H1 (cell line): ENCODE measurements around the gene CCT3. TPM values are rescaled to one million over a fixed set of nuclear protein-coding genes. Genes with fewer than 3 reads are reported as not detected.

Experiments
- CTCF ChIA-PET: fragments of 300-600 bp; sonication (Branson Sonifier 250); formaldehyde crosslinking; loops from one replicate; lab custom pipeline; 2021; ENCODE audit not compliant: partially characterized antibody; lab: Charles Lee
- POLR2A ChIA-PET: fragments of 300-600 bp; sonication (Branson Sonifier 250); formaldehyde crosslinking; loops from one replicate; lab custom pipeline; 2021; ENCODE audit warnings: inconsistent platforms; ENCODE audit not compliant: partially characterized antibody; lab: Charles Lee
- DNase-seq, 2 experiments: peaks; one replicate each; pipeline versions ENCODE4 v3.0.0 to v3.0.0-alpha.2; 2010 to 2022; ENCODE audit warnings: low spot score in 2 of 2, low read depth in 1 of 2, mixed read lengths in 1 of 2
- FAIRE-seq: peaks from 2 replicates; lab custom pipeline; 2011; peaks lifted over from hg19 to GRCh38; lab: Jason Lieb, UNC
- H2AFZ ChIP-seq: 2 replicates; pipeline ENCODE4 v1.8.1; 2012; ENCODE audit warnings: low read length, inconsistent platforms
- H2AK5ac ChIP-seq: 2 replicates; pipeline ENCODE4 v1.6.1; 2013; ENCODE audit warnings: low read depth, low read length
- H2BK120ac ChIP-seq: replicated peaks from 2 replicates; pipeline ENCODE3; 2013; ENCODE audit warnings: low read depth, low read length, inconsistent platforms
- H2BK12ac ChIP-seq: 2 replicates; pipeline ENCODE4 v1.6.1; 2013; ENCODE audit warnings: low read depth, low read length
- H2BK15ac ChIP-seq: 2 replicates; pipeline ENCODE4 v1.6.1; 2013; ENCODE audit warnings: low read length
- H2BK20ac ChIP-seq: 2 replicates; pipeline ENCODE4 v1.6.1; 2013; ENCODE audit warnings: low read length
- H2BK5ac ChIP-seq: 2 replicates; pipeline ENCODE4 v1.6.1; 2013; ENCODE audit warnings: low read depth, low read length
- H3K14ac ChIP-seq: 2 replicates; pipeline ENCODE4 v1.6.1; 2013; ENCODE audit warnings: inconsistent platforms; ENCODE audit not compliant: insufficient read length
- H3K18ac ChIP-seq: 2 replicates; pipeline ENCODE4 v1.6.1; 2013; ENCODE audit warnings: low read length; ENCODE audit errors: extremely low read depth
- H3K23ac ChIP-seq: 2 replicates; pipeline ENCODE4 v1.6.1; 2013; ENCODE audit warnings: inconsistent platforms; ENCODE audit not compliant: insufficient read length
- H3K23me2 ChIP-seq: 2 replicates; pipeline ENCODE4 v1.6.1; 2013; ENCODE audit warnings: low read depth, low read length
- H3K27ac ChIP-seq: 2 replicates; pipeline ENCODE4 v1.6.1; 2011; ENCODE audit warnings: low read depth, low read length, inconsistent platforms
- H3K27me3 ChIP-seq, 4 experiments: replicated peaks in 1 of 4; 1 replicate in 1 of 4; 2 replicates in 3 of 4; pipeline versions ENCODE4 v1.6.1 to v1.8.1; 2011 to 2013; ENCODE audit warnings: low read length in 3 of 4, mild to moderate bottlenecking in 3 of 4, inconsistent platforms in 2 of 4, mixed read lengths in 2 of 4, moderate library complexity in 1 of 4; ENCODE audit not compliant: control insufficient read depth in 3 of 4, insufficient read depth in 3 of 4; ENCODE audit errors: extremely low read depth in 1 of 4
- H3K36me3 ChIP-seq, 4 experiments: 2 replicates each; pipeline versions ENCODE4 v1.6.1 to v1.8.1; 2011 to 2013; ENCODE audit warnings: mild to moderate bottlenecking in 4 of 4, low read length in 3 of 4, moderate library complexity in 2 of 4, control low read depth in 1 of 4, inconsistent platforms in 1 of 4; ENCODE audit not compliant: insufficient read depth in 4 of 4, control insufficient read depth in 2 of 4
- H3K4ac ChIP-seq: replicated peaks from 2 replicates; pipeline ENCODE3; 2013; ENCODE audit warnings: low read length, low read depth, mixed read lengths, inconsistent platforms; ENCODE audit not compliant: insufficient read length
- H3K4me1 ChIP-seq, 4 experiments: replicated peaks in 1 of 4; 1 replicate in 1 of 4; 2 replicates in 3 of 4; pipeline versions ENCODE4 v1.6.1 to v1.8.1; 2011 to 2013; ENCODE audit warnings: low read length in 3 of 4, inconsistent platforms in 2 of 4, mixed read lengths in 1 of 4; ENCODE audit not compliant: insufficient read depth in 4 of 4, control insufficient read depth in 3 of 4
- H3K4me2 ChIP-seq, 2 experiments: 2 replicates each; pipeline versions ENCODE4 v1.6.1 to v1.8.1; 2011 to 2013; ENCODE audit warnings: low read depth in 2 of 2, low read length in 2 of 2, control low read depth in 1 of 2, inconsistent platforms in 1 of 2, mild to moderate bottlenecking in 1 of 2; ENCODE audit not compliant: insufficient read depth in 1 of 2
- H3K4me3 ChIP-seq, 4 experiments: fragments of 200-600, 300-600 bp in 1 of 4; sonication (generic), shearing (Covaris generic), sonication (Bioruptor Twin) in 1 of 4; 2 replicates each; pipeline versions ENCODE4 v1.5.1 to v1.8.1; 2011 to 2016; ENCODE audit warnings: low read length in 4 of 4, low read depth in 3 of 4, control low read depth in 2 of 4, inconsistent platforms in 2 of 4, mild to moderate bottlenecking in 2 of 4, mixed read lengths in 1 of 4, moderate library complexity in 1 of 4; ENCODE audit not compliant: insufficient read depth in 2 of 4; ENCODE audit errors: extremely low read depth in 1 of 4
- H3K56ac ChIP-seq: replicated peaks from 2 replicates; pipeline ENCODE3; 2013; ENCODE audit warnings: low read depth, mild to moderate bottlenecking, mixed read lengths, low read length, inconsistent platforms; ENCODE audit not compliant: insufficient read length
- H3K79me1 ChIP-seq: 2 replicates; pipeline ENCODE4 v1.6.1; 2013; ENCODE audit warnings: low read depth, low read length, control low read depth
- H3K79me2 ChIP-seq, 2 experiments: 2 replicates each; pipeline versions ENCODE4 v1.6.1 to v1.8.1; 2012 to 2013; ENCODE audit warnings: low read length in 2 of 2, mild to moderate bottlenecking in 2 of 2, inconsistent platforms in 1 of 2; ENCODE audit not compliant: insufficient read depth in 2 of 2, control insufficient read depth in 1 of 2
- H3K9ac ChIP-seq, 4 experiments: replicated peaks in 1 of 4; 1 replicate in 1 of 4; 2 replicates in 3 of 4; pipeline versions ENCODE4 v1.6.1 to v1.8.1; 2011 to 2013; ENCODE audit warnings: low read depth in 3 of 4, low read length in 3 of 4, control low read depth in 2 of 4, mild to moderate bottlenecking in 2 of 4, moderate library complexity in 2 of 4, inconsistent platforms in 1 of 4; ENCODE audit errors: extremely low read depth in 1 of 4
- H3K9me3 ChIP-seq, 2 experiments: 2 replicates each; pipeline versions ENCODE4 v1.6.1 to v1.8.1; 2012 to 2013; ENCODE audit warnings: mild to moderate bottlenecking in 2 of 2, moderate library complexity in 2 of 2, control low read depth in 1 of 2, inconsistent platforms in 1 of 2, low read depth in 1 of 2, low read length in 1 of 2, mixed read lengths in 1 of 2; ENCODE audit not compliant: insufficient read depth in 2 of 2
- H4K20me1 ChIP-seq, 2 experiments: replicated peaks in 1 of 2; 2 replicates each; pipeline versions ENCODE3 to v1.8.1; 2011 to 2013; ENCODE audit warnings: inconsistent platforms in 2 of 2, low read length in 2 of 2, mild to moderate bottlenecking in 1 of 2; ENCODE audit not compliant: insufficient read depth in 2 of 2, control insufficient read depth in 1 of 2
- H4K5ac ChIP-seq: 2 replicates; pipeline ENCODE4 v1.6.1; 2013; ENCODE audit warnings: low read length, low read depth, mixed read lengths, inconsistent platforms; ENCODE audit not compliant: insufficient read length
- H4K8ac ChIP-seq: 2 replicates; pipeline ENCODE4 v1.8.0; 2013; ENCODE audit warnings: mild to moderate bottlenecking, moderate library complexity, low read length, inconsistent platforms; ENCODE audit not compliant: insufficient read depth; ENCODE audit errors: extremely low read depth
- H4K91ac ChIP-seq: replicated peaks from 2 replicates; pipeline ENCODE3; 2013; ENCODE audit warnings: low read length, mixed read lengths, inconsistent platforms; ENCODE audit not compliant: insufficient read length
- CTBP2 ChIP-seq: IDR thresholded peaks from 2 replicates; pipeline ENCODE4 v1.7.0; 2011; ENCODE audit warnings: borderline replicate concordance, mild to moderate bottlenecking, moderate library complexity, mixed read lengths, low read length; ENCODE audit not compliant: insufficient read depth, insufficient read length
- POLR2AphosphoS5 ChIP-seq: IDR thresholded peaks from 2 replicates; pipeline ENCODE4 v1.6.1; 2011; ENCODE audit warnings: low read depth, low read length
- WGBS, 2 experiments: shearing (Covaris generic) in 1 of 2; methylation state at CpG; one replicate each; pipeline versions ENCODE4 v1.1.6 to v1.1.7; 2013 to 2015; ENCODE audit warnings: low lambda C conversion rate in 2 of 2, mixed read lengths in 2 of 2, inconsistent platforms in 1 of 2, low coverage in 1 of 2, missing lambda C conversion rate in 1 of 2; ENCODE audit not compliant: insufficient replicate concordance in 2 of 2, insufficient coverage in 1 of 2, insufficient read length in 1 of 2; ENCODE audit errors: extremely low coverage in 1 of 2, missing lambda C conversion rate in 1 of 2; 5-methylcytosine and 5-hydroxymethylcytosine counted together
- polyA plus RNA-seq, 7 experiments: library from polyadenylated mRNA; depleted of rRNA in 3 of 7; stranded (reverse) in 5 of 7; unstranded in 2 of 7; fragments of >200 nt in 5 of 7; fragments of 200-250 nt in 2 of 7; gene quantifications; 1 replicate in 5 of 7; 2 replicates in 1 of 7; 4 replicates in 1 of 7; pipeline versions ENCODE4 v1.2.1 to v1.2.3, GENCODE V29; 2011 to 2013; ENCODE audit warnings: missing spikeins in 2 of 7, mixed read lengths in 2 of 7
- total RNA-seq: library from RNA; stranded (reverse); fragmentation: NEBNext Ultra II Directional; extraction: Animal tissue kit (Norgen Biotek cat#: 25700); gene quantifications from 2 replicates; pipeline ENCODE4 v1.2.1, GENCODE V29; 2021

Gene CCT3
- total and polyA plus RNA-seq, 2 of the 8 experiments (the other 6 are each of a cell fraction or from before 2014, with no cell fraction given): 431 to 480 TPM

- H3K4me2 ChIP-seq: no peak overlapping the region
- CTCF ChIA-PET: interaction anchor here (0.6 to 19.9 kb wide), 13 partner anchors 9 to 282 kb away, joined by 3 to 574 read pairs (median 4); no protein-coding TSS in a partner anchor
- H3K23me2 ChIP-seq: no peaks in the 10 kb centered on the region
- H4K8ac ChIP-seq: no peak overlapping the region
- no peaks in the 10 kb centered on the region for H3K9me3 ChIP-seq
- peaks cover 0 to 4% (median 2%) of the 10 kb centered on the region in 4 experiments; a peak in 4 of 7 replicates for H3K4me1 ChIP-seq
- H3K36me3 ChIP-seq: no peaks in the 10 kb centered on the region
- H2AFZ ChIP-seq: no peak overlapping the region
- no peak overlapping the region for H2BK5ac ChIP-seq
- FAIRE-seq: no peak
- no peak for TF ChIP-seq POLR2AphosphoS5
- no peak for TF ChIP-seq CTBP2
- TF ChIP-seq, all 59 proteins: peak for 0
- H4K5ac ChIP-seq: no peak overlapping the region
- no peaks in the 10 kb centered on the region for H3K79me1 ChIP-seq
- WGBS, 2 experiments: 87% methylated on average over 5 of the region's 6 CpGs; no CpG with 5 or more reads in 1 of the 2 experiments
- POLR2A ChIA-PET: interaction anchor here (0.8 to 1.8 kb wide), 5 partner anchors 10 to 213 kb away, joined by 3 to 5 read pairs (median 3); partner anchors contain the start of genes NAXE and RHBG
- H2BK12ac ChIP-seq: no peak overlapping the region
- H3K9ac ChIP-seq: no peak overlapping the region
- no peak overlapping the region for H2BK20ac ChIP-seq
- no peak for DNase-seq
- H3K4ac ChIP-seq: no peak overlapping the region
- H3K4me3 ChIP-seq: no peak overlapping the region
- H2BK15ac ChIP-seq: no peak overlapping the region
- no peak overlapping the region for H2BK120ac ChIP-seq
- no peak overlapping the region for H2AK5ac ChIP-seq
- no peaks in the 10 kb centered on the region for H4K20me1 ChIP-seq
- H3K27ac ChIP-seq: no peak overlapping the region
- no peaks in the 10 kb centered on the region for H3K79me2 ChIP-seq
- no peak overlapping the region for H4K91ac ChIP-seq
- H3K23ac ChIP-seq: no peak overlapping the region
- H3K18ac ChIP-seq: no peak overlapping the region
- no peaks in the 10 kb centered on the region for H3K27me3 ChIP-seq
- H3K14ac ChIP-seq: no peak overlapping the region
- no peak overlapping the region for H3K56ac ChIP-seq
Observed at GRCh38 chr1:156378557-156378956, 40.5 kb upstream of the CCT3 start.
